Measurements from ENCODE around the gene LHFPL4.

- no peak for TF ChIP-seq MAZ (IDR thresholded peaks at IDR 0.05; ENCODE audit: borderline replicate concordance, low read depth, low read length)
- no peak for TF ChIP-seq POLR2A (IDR thresholded peaks at IDR 0.05; ENCODE audit: low read depth, low read length)
- TF ChIP-seq ELK1 (IDR thresholded peaks at IDR 0.05; ENCODE audit: borderline replicate concordance, low read depth, low read length) = no peak
- no peak for TF ChIP-seq CTCF (conservative IDR thresholded peaks at IDR 0.05; ENCODE audit: low read depth, low read length)
- TF ChIP-seq SMC3 (IDR thresholded peaks at IDR 0.05; ENCODE audit: low read depth, low read length) = no peak
- no peak for TF ChIP-seq RFX5 (IDR thresholded peaks at IDR 0.05; ENCODE audit: low read depth, low read length)
- TF ChIP-seq FOS (IDR thresholded peaks at IDR 0.05; ENCODE audit: low read depth, low read length) = no peak
- TF ChIP-seq RAD21 (IDR thresholded peaks at IDR 0.05; ENCODE audit: low read length) = no peak
- no peak for TF ChIP-seq USF2 (IDR thresholded peaks at IDR 0.05; ENCODE audit: low read depth, low read length)
- no peak for TF ChIP-seq CEBPB (IDR thresholded peaks at IDR 0.05; ENCODE audit: low read depth, low read length)
- TF ChIP-seq BHLHE40 (IDR thresholded peaks at IDR 0.05; ENCODE audit: low read depth, low read length) = no peak
Measured at GRCh38 chr3:9553948-9554513, 409 bp upstream of the LHFPL4 start.
